GM12874 (cell line): ENCODE measurements around the gene CYB561D1.
A peak's percentile ranks its signal among the peaks of the same experiment; 100 is the strongest.

Source experiments
- TF ChIP-seq, protein P1 (sequence below): IDR thresholded peaks from 2 replicates; pipeline ENCODE4 v1.5.1; 2011; ENCODE audit warnings: low read depth, mild to moderate bottlenecking, control low read depth, low read length, moderate library complexity; ENCODE audit not compliant: insufficient read depth

Gene CYB561D1

DNA sequence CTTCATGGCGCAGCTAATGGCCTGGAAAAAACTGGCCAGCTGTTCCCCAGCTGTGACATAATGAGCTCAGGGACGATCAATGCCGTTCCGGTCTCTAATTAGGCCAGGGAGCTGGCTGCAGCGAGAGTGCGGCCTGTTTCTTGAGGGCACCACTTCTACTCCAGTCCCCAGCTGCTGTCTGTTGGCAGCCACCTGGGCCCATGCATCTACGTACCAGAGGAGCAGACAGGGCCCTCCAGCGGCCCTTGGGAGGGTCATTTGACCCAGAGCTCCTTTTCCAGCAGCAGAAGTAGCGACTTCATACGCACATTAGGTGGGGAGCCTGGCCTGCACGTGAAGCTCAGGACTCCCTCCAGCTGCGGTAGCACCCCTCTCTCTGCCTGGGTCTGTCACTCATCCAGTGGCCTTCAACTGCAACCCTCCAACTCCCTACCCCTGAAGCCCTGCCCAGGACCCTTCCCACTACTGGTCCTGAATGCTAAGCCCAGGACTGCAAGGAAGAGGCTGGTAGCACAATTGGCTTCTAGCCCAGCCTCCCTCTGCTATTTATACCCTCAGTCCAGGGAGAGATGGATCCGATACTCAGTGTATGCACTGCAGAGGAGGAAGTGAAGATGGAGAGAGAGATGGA lies 36.7 kb downstream of the CYB561D1 start:
- TF ChIP-seq, protein P1, sequence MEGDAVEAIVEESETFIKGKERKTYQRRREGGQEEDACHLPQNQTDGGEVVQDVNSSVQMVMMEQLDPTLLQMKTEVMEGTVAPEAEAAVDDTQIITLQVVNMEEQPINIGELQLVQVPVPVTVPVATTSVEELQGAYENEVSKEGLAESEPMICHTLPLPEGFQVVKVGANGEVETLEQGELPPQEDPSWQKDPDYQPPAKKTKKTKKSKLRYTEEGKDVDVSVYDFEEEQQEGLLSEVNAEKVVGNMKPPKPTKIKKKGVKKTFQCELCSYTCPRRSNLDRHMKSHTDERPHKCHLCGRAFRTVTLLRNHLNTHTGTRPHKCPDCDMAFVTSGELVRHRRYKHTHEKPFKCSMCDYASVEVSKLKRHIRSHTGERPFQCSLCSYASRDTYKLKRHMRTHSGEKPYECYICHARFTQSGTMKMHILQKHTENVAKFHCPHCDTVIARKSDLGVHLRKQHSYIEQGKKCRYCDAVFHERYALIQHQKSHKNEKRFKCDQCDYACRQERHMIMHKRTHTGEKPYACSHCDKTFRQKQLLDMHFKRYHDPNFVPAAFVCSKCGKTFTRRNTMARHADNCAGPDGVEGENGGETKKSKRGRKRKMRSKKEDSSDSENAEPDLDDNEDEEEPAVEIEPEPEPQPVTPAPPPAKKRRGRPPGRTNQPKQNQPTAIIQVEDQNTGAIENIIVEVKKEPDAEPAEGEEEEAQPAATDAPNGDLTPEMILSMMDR: no peak

DNA sequence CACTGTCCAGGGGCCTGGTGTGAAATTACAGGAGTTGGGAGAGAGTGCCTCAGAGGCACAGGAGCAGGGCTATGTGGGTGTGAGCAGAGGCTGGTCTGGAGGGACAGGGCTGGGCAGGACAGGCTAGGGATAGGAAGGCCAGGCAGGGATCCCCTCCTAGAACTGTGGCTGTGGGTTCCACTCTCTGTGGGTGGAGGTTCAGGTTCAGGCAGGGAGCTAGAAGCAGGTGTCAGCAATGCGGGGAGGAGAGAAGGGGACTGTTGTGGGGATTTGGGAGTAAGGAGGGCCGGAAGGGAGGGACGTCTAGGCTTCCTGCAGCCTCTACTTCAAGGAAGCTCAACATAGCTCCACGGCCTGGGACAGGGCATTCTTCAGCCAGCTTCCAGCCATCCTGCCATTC lies 37.5 kb downstream of the CYB561D1 start:
- TF ChIP-seq, protein P1: no peak

DNA sequence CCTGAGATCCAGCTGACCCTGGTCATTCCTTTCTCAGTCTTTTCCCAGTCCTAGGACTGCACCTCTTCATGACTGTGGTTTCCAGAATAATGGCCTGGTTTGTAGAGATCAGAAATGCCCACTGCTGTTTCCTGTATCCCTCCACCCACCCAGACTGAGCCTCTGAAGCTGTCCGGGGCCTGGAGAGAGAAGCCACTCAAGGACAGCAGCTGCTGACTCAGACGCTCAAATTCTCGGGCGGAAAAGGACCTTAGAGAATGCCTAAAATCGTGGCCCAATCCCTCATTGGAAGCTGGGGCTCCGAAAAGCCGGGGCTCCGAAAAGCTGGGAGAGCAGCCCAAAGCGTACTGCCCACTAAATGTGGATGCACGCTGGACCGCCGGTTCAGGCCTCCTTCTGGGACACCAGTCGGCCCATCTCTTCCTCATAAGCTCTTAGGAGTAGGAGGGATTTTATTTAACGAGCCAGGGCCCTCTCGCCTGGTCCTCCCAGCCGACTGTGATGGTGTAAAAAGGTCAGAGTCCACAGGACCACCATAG lies 38.0 kb downstream of the CYB561D1 start:
- TF ChIP-seq, protein P1: no peak

DNA sequence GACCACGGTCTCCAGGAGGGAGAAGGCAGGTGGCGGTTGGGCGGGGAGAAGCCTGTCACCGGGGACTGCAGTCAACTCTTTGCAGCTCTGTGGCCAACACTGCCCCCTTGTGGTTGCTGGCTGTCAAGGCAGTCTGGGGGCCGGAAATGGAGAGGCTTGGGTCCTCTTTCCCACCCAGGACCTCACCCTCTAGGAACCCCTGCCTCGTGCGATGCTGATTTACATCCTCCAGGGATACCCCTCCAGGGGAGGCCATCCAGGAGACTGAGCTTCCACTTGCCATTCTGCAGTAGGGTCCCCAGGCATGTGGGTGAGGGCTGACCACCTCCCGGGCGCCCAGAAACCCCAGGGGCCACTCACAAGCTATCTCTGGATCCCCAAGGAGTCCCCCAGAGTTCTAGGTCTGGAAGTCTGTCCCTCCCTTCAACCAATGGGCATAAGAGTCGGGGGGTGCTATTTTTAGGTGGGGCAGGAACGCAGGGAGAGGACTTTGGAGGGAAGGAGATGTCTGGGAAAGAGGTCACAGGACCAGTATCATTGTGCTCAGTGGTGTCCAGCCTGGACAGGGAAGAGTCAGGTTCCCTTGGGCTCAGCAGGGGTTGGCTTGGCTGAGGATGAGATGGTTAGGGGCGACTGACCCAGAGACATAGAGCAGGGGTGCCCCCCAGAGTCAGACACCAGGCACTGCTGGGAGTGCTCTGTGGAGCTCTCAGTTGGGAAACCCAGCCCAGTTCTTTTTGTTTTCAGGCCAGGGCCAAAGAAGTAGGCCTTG lies 38.7 kb downstream of the CYB561D1 start:
- TF ChIP-seq, protein P1: peak; percentile 97

DNA sequence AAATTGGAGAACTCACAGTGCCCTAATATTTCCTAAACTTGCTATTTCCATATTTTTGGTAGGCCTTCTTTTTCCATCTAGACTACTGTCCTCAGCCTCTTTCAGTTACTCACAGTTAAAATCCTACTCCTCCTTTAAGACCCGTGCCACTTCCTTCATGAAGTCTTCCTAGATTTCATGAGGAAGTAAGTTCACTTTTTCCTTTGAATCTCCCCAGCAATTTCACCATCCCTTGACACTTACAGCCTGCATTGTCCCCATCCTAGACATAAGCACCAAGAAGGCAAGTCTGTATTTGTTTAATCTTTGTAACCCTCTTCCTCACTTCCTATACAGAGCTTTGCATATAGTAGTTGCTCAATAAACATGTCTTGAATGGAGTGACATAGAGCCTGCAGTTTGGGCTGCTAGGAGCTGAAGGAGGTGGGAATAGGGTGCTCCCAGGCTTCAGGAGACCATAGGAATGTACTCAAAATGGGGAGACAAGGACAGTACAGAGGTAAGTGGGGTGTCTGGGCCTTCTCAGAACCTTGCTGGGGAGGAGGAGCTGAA lies 40.5 kb downstream of the CYB561D1 start:
- TF ChIP-seq, protein P1: no peak

DNA sequence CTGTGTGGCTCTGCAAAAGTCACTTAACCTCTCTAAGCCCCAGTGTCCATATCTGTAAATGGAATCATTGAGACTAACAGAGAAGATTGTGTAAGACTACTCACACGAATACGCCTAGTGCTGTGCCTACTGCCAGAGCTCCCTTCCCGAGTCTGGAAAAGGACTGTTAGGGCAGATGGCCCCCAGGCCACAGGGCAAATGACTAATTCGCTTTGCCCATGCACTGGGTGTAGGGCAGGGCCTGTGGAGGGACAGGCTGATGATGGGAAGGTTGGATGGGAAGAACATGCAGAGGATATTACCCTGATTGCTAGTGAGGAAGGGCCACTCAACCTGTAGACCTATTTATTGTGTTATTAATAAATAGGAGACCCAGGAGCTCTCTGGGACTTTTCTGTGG lies 41.6 kb downstream of the CYB561D1 start:
- TF ChIP-seq, protein P1: no peak

DNA sequence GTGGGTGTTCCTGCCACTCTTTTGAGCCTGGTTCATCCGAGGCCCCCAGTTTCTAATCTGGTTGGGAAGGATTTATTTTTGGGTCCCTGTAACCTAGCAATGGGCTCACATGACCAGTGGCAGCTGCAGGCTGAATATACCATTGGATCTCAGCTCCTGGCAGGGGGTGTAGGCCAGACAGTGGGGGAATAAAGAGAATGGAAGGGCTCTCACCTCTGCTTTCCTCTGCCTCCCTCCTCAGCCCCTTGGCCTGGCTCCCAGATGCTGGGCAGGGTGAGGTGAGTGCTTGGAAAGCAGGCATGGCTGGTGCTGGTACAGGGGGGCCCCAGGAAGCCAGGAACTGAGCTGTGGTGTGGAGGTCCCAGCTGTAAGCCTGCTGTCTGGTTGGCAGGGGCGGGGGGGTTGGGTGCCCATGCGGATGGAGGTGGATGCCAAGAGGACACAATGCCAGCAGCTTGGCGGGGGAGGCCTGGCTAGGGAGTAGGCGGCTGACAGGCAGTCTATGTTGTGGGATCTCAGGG lies 42.1 kb downstream of the CYB561D1 start:
- TF ChIP-seq, protein P1: no peak
